Measurements from ENCODE around the gene MPO.

MPO gene, protein sequence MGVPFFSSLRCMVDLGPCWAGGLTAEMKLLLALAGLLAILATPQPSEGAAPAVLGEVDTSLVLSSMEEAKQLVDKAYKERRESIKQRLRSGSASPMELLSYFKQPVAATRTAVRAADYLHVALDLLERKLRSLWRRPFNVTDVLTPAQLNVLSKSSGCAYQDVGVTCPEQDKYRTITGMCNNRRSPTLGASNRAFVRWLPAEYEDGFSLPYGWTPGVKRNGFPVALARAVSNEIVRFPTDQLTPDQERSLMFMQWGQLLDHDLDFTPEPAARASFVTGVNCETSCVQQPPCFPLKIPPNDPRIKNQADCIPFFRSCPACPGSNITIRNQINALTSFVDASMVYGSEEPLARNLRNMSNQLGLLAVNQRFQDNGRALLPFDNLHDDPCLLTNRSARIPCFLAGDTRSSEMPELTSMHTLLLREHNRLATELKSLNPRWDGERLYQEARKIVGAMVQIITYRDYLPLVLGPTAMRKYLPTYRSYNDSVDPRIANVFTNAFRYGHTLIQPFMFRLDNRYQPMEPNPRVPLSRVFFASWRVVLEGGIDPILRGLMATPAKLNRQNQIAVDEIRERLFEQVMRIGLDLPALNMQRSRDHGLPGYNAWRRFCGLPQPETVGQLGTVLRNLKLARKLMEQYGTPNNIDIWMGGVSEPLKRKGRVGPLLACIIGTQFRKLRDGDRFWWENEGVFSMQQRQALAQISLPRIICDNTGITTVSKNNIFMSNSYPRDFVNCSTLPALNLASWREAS

DNA sequence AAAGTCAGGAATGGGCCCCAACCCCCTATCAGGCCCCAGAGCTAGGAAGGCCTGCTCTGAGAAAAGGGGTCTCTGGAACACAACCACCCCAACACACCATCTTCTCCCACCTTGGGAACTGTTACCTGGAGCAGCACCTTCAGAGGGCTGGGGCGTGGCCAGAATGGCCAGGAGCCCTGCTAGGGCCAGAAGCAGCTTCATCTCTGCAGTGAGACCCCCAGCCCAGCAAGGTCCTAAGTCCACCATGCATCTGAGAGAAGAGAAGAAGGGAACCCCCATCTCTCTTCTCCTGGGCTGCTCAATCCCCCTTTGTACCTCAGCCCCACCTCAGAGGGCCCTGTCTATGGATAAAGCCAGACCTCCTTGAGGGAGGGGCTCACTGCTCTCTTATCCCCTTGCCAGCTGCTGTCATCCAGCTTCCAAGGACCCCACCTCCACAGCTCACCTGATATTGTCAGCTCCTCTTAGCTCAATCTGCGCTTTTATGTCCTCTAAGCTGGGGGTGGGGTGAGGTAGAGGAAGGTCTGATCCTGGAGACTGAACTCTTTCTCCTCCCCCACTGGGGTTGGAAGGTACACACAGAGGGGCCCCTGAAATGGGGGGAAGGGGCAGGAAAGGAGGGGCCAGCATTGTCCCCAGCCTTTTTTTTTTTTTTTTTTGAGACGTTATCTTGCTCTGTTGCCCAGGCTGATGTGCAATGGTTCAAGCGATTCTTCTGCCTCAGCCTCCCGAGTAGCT is at the start of gene MPO:
MPO (minus strand) TSS at position 456 of the 738 bp plus-strand sequence; CDS start at position 279, 177 bp downstream.
- peak; percentile 46 for DNase-seq

DNA sequence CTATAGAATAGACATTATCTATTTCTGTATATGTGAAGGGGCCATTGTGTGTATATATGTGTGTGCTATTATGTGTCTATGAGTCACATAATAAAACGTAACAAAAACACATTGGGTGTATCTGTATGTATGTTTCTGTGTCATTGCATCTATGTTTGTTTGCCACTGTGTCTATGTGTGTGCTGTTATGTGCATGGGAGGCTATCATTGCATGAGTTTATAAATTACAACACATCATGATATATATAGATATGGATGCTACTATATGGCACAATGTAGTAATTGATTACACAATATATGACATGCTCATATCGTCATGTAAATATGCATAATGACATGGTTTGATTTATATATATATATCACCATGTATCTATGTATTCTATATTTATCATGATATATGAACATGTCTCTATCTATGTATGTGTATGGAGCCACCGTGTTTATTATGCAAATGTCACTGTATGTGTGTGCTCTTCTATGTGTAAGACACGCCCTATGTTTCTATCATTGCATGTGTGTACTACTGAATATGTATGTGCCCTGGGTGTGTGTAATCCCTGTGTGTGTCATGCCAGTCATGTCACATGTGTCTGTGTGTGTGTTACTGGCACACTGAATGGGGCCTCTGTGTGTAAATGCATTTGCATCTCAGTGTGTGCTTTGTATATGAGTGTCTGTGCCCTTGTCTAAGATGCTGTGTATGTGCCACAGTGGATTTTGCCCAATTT is 49.2 kb upstream of the MPO start:
- peak; percentile 82 for DNase-seq

DNA sequence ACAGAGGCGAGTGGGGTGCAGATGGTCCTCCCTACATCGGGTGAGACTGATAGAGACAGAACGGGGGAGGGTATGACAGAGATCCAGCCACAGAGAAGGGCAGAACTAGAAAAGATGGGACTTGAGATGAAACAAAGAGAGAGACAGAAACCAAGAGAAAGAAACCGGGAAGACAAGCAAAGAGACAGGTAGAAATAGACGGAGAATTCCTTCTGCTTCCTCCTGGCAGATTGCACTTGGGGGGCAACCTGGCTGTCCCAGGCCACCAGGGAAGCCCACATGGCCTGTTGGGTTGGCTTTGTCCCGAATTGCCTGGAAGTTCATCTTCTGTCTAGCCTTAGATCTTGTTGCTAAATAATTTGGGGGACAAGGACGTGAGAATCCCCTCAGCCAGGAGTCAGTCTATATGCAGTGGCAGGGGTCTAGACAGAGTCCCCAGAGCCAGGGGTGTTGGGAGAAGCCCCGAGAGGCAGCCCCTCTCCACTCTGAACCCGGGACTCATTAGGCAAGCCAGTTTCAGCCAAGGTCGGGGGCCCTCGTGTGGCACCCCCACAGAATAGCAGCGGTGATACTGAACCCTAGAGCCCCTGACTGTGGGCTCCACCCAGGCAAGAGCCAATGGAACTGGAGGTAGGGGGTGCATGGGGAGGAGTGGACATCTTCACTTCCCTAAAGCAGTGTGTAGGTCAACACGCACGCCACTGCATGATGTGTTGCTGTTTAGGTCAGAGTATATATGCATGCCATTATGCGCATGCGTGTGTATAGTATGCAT is 48.5 kb upstream of the MPO start:
- peak; percentile 97 for DNase-seq

DNA sequence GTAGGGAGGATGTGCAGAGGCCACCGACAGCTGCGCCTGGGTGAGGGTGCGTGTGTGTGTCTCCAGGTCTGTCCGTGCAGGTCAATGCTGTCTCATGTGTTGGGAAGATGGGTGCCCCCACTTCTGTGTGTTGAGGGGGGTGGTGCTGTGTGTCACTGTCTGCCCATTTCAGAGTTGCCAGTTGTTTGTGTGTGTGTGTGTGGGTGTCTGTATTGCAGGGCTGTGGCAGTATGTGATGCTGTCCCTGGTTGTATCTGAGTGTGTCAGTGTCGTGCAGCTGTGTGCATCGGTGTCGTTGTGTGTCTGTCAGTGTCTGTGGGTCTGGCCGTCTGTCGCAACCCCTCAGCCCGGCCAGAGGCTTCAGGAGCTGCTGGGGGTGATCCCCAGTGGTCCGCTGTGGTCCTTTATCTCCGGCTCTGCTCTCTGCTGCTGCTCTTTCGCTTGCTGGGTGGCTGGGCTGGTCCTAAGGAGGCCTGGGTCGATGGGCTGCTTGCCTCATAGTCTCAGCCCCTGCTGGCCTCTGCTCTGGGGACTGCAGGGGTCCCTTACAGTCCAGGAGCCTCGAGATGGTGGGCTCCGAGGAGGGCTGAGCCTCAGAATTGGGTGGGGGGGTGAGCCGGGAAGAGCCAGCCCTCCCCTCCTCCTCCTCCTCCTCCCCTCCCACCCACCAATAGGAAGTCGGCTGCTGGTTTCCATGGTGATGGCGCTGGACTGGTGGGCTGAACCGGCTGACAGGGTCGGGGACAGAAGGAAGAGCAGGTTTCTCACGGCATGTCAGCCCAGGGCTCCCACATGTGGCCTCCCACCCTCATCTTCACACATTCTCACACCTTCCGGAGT is 47.7 kb upstream of the MPO start, which contains the start of gene TSPOAP1:
TSPOAP1 (minus strand) TSS at position 601 of the 840 bp plus-strand sequence. CDS start 875 bp downstream, outside the sequence.
- DNase-seq, result peak; percentile 96

DNA sequence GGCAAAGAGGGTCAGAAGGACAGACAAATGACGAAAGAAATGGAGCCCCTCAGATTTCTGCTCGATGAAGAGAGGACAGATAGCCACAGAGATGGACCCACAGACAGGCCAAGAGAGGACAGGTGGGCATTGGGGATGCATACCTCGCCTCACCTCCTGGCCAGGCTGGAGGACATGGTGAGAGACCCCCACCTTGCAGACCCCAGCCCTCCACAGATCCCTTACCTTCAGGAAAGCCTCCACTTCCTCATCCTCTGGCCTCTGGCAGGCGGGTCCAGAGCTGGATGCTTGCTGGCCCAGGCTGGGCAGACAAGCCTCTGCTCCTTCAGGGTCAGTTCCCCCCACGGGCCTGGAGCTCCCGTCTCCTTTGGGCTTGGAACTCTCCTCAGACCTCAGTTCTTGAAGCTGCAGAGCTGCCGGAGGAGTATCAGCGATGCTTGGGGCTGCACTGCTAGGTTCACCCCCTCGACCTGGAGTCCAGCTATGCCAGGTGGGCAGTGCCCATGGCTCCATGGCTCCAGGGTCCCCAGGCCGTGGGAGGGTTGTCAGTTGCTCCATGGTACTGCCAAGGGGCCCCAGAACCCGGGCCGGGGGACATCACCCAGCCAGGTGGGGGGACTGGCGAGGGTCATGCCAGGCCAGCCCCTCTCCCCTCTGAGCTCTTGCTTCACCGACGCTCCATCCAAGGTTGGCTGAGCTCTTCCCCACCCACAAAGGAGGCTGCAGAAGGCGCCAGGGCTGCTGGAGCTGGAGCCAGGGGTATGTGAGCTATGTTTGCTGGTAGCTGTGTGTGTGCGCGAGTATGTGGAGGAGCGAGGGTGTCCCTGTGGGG is 46.8 kb upstream of the MPO start:
- DNase-seq, result peak; percentile 63

DNA sequence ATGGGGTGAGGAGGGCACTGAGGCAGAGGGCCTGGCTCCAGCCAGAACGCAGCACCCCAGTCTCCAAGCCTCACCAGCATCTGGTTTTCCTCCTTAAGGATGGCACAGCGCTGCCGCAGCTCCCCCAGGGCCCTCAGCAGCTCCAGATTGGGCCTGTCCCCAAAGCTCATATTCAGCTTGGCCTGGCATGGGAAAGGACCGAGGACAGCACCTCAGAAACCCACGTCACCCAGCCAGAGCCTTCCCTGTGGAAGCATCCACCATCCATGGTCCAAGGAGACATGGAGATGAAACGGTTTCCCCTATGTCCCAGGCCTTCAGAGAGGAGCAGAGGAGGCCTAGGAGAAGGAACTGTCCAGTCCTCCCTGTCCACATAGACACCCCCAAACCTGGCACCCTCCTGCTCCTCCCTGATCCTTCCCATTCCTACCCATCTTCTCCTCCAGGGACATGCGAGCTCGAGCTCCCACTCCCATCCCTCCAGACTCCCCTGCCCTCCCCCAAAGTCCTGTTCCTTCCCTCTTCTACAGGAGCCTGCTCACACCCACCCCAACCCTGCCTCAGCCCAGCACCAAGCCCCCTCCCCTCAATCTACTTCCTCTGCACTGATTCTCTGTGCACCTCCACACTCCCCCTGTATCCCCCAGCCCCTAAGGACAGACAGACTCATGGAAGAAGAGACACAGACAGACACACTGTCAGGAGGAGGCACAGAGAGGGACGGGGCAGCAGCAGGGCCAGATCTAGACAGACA is 46.1 kb upstream of the MPO start:
- DNase-seq, result peak; percentile 41

DNA sequence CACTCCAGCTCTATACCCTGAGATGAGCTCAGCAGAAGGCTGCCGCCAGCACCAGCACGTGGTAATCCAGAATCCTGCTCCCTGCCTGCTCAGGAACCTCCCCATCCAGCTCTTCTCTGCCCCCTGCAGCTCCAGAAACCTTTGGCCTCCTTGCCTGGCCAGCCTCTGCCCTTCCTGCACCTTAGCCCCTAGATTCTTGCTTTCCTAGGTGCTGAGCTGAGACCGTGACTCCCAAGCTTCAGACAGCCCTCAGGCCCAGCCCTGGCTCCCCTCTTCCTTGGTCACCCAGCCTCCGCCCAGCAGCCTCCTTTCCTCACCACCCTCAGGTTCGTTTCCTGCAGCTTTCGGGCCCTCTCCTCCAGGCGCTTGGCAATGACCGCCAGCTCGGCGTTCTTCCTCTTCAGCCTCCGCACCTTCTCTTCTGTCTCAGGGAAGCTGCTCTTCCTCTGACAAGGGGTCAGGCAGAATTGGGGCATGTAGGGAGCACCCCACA is 45.3 kb upstream of the MPO start:
- DNase-seq, result peak; percentile 49

DNA sequence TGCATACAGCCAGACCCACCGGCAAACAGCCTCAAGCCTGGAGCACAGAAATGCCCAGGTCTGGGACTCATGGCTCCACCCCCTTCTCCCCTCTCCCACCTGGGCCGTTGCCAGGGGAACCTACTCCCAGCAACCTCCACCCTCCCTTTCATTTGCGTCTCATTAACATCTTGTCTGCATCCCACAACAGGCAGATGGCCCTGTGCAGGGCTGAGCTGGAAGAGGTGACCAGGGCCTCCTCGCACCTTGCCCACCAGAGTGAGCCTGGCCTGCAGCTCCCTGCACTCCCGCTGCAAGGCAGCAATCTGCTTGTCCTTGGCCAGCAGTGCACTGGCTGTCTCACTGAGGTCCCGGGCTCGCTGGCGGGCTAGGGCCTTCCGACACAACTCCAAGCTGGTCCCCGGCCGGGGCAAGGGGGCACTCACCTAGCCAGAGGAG is 44.6 kb upstream of the MPO start:
- peak; percentile 36 for DNase-seq

DNA sequence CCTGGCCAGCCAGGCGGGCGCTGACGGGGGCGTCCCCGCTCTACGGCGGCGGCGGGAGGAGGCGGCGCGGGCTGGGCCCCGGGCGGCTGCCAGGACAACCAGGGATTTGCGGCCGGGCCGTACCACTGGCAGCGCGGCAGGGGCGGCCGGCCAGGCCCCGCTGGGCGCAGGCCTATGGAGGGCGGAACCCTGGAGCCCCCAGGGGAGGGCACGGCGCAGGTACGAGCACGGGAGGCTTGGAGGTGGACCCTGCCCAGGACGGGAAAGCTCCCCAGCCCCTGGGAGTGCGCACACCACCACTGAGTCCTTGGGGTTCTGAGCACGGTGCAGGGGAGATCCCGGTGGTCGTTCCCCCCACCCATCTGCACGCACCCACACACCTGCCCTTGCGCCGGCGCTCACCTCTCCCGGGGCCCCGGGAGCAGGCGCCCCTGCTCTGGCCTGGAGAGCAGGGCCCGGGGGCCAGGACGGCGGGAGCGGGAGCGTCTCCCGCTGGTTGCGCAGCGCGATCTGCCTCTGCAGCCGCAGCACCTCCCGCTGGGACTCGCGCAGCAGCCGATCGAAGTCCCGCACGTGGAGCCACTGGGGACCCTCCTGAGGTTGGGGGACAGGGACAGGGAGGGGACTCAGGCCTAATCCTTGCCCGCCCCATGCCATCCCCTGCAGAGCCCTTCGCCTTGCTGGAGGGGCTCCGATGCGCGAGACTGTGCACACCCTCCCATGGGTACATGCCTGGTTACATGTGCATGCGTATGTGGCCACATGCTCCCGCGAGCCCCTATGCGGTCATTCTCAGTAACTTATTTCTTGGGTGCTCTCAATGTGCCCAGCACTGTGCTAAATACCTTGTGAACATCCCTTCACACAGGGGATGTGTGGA is 43.9 kb upstream of the MPO start:
- peak; percentile 61 for DNase-seq

DNA sequence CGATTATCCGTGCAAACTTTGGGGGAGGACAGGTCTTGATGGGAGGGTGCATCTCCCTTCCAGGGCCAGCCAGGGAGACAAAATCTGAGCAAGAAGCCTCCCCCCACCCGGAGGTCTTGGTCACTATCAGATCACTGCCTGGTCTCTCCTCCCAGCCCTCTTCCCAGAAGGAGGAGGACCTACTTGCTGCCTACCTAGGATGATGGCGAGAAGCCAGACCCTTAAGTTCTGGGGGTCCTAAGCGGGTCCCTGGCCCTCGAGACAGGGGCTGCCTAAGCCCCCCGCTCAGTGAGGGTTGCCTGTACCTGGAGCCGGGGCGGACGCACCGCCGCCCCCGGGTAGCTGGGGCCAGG is 43.3 kb upstream of the MPO start:
- DNase-seq, result no peak

DNA sequence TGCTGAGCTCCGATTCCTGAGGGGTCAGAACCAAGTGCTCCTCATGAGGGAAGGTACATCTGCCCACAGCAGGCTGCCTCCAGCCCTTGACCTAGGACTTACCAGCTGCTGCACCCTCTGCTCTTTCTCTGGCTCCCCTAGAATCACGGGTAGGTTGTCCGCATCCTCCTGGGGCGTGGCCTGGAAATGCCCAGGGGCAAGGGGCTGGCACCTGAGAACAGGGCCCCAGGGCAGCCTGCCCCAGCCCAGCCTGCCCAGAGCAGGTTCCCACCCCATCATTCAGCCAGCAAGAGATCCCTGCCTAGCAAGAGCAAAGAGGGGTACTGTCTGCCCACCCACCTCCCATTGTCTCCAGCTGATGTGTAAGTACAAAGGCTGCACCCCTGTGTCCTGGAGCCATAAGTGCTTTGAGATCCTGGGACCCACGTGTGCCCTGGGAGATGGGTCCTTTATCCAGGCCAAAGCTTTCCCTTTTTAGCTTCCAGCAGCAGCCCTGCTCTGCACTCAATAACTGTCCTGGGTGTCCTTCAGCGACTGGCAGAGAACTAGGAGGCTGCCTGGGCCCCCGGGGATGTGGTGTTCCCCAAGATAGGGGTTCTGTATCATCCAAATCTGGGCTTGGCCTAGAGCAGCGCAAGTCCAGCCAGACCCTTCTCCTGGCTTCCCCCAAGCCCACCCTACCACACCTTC is 42.8 kb upstream of the MPO start:
- no peak for DNase-seq

DNA sequence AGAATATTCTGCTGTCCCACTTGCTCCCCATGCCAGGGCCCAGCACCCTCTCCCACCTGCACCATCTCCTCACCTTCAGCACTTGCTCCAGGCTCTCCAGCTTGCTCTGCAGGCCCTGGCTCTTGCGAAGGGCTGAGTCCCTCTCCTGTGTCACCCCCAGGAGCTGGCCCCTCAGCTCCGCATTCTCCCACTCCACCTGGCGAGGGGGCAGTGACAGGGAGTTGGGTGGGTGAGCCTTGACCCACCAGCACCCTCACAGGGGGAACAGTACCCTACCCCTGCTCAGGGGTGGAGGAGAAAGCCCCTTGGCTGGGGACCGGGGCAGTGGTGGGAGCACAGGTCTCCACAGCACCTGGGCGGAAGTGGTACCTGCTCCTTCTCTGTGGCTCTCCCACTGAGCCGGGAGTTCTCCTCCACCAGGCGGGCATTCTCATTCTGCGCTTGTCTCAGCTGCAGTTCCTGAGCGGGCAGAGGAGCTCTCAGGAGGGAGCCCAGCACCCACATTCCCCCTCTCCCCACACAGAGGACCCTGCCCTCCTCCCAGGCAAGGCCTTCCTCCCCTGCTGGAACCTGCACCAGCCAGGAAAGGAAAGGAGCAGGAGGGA is 41.9 kb upstream of the MPO start:
- no peak for DNase-seq

DNA sequence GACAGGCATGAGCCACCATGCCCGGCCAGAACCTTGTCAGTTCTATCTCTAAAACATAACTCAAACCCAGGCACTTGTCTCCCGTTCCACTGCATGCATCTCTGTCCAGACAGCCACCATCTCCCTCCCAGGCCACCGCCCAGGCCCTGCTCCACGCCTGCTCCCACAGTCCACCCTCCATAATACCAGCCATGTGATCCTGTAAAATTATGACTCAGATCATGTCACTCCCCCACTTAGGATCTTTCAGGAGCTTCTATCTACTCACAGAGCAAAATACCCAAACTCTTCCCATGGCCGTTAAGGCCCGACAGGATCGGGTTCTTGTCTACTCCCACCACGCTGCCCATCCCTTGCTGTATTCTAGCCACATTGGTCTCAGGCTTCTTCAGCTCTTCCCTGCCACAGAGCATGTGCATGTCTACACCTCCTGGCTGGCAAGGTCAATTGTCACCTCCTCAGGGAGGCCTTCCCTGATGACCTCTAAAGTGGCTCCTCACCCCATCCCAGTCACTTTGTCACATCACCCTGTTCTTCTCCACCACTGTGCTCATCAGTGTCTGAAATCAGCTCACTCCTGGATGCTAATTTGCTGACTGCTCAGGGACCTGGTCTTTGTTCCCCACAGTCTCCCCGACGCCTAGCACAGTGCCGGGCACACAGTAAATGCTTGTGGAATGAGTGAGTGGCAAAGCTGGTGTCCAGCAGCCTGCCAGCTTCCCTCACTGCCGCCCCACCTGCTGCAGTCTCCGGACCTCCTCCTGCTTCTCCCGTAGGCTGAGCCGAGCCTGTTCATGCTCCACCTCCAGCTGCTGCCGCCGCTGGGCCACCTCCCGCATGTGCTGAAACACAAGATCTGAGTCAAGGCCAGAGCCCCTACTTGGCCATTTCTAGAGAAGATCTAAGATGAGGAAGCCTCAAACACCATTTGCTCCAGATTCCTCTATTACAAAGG is 41.1 kb upstream of the MPO start:
- no peak for DNase-seq

DNA sequence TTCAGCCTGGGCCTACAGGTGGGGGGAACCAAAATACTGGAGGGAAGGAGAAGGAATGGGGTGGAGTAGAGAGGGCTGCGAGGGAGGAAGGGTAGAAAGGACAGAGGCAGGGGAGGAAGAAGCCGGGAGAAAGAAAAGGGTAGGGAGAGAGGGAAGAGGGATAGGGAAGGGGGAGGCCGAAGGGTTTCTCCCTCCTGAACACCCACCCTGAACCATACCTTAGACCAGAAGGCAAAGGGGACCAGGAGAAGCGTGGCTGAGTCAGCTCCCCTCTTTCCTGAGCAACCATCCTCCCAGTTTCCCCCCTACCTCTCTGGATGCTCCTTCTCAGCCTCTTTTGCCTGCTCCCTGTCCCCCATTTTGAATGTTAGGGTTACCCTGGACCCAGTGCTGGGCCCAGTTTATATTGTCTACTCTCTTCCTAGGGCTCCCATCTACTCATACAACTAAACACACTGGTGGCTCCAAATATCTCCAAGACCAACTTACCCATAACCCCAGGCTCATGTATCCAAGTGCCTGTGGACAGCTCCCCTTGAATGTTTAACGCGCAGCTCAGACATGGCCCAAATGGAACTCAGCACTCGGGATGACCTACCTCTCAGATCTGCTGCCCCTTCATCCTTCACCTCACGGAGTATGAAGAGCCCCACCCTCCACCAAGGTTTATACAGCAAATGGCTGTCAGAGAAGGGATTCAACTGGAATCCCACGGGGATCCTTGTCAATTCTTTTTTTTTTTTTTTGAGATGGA is 40.0 kb upstream of the MPO start:
- no peak for DNase-seq

DNA sequence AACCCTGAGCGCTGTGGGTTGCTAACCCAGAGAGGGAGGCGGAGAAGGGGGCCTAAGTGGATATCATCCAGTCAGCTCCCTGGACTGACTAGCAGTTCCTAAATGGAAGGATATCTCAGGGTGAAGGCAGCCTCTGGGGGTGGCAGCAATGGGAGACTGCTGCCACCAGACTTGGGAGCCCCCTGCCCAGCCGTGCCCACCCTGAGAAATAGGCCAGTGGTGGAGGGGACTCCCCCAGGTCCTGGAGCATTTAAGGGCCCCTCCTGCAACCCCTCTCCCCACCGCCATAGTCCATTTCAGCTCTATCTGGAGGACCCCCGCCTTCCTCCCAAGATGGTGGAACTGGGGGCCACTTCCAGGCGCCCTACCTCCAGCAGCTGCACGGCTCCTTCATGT is 39.4 kb upstream of the MPO start:
- no peak for DNase-seq
